Measurements from ENCODE around the gene MTOR. TPM values are rescaled to one million over a fixed set of nuclear protein-coding genes. Genes with fewer than 3 reads are reported as not detected.

MTOR gene
- polyA plus RNA-seq, 1 of the 3 experiments (the other 2 are of a cell fraction), result 20.9 TPM

DNA sequence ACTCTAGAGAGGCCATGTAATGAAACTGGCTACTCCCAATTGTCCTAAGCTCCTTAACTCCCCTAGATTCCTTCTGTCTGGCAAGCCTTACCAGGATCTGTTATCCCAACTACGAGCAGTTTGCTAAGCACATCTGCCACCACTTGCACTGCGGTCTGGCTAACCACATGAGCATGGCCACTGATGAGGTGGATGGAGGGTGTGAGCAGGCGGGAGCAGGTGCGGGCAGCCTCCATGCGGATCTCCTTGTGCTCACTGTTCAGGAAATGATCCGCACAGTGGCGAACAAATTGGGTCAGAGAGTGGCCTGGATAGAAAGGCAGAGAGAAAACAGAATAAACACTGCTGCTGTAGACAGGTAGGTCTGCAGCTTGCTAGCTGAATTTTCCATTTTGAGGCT lies 24.0 kb downstream of the MTOR start:
- Histone ChIP-seq H3K4me3 (ENCODE audit: low read depth in 2 of 2, low read length in 1 of 2) (no peak overlapping the region), H3K9me3 (no peaks in the 10 kb centered on the region), H3K79me2 (ENCODE audit: insufficient read depth) (no peaks in the 10 kb centered on the region), H3K4me1 (ENCODE audit: control insufficient read depth in 1 of 2, insufficient read depth in 2 of 2, low read depth in 1 of 2, low read length in 1 of 2) (no peaks in the 10 kb centered on the region), H3K27ac (ENCODE audit: low read depth in 2 of 2, low read length in 1 of 2) (no peak overlapping the region), H3K36me3 (replicated peaks in 1 of 2; ENCODE audit: control insufficient read depth in 1 of 2, insufficient read depth in 2 of 2, low read length in 1 of 2) (peaks cover 45 to 60% of the 10 kb centered on the region in 2 experiments), H4K20me1 (ENCODE audit: insufficient read depth) (no peaks in the 10 kb centered on the region), H3K9me2 (no peaks in the 10 kb centered on the region), H3K4me2 (no peak overlapping the region), H3F3A (replicated peaks; ENCODE audit: insufficient read depth) (no peaks in the 10 kb centered on the region), H3K27me3 (ENCODE audit: insufficient read depth) (no peaks in the 10 kb centered on the region), H3K9ac (no peak overlapping the region), H2AFZ (ENCODE audit: low read depth) (no peak overlapping the region)
- POLR2A ChIA-PET, result no interaction called here
- TF ChIP-seq RXRA (IDR thresholded peaks at IDR 0.05; ENCODE audit: borderline replicate concordance, low read depth), result no peak
- TF ChIP-seq JUND (IDR thresholded peaks at IDR 0.05), result no peak
- no peak for TF ChIP-seq NFIC (IDR thresholded peaks at IDR 0.05; ENCODE audit: borderline replicate concordance)
- no peak for TF ChIP-seq GATA2 (CRISPR knock-in tag; IDR thresholded peaks at IDR 0.05)
- TF ChIP-seq ELF1 (IDR thresholded peaks at IDR 0.05), result no peak
- no peak for TF ChIP-seq FOXM1 (IDR thresholded peaks at IDR 0.05; ENCODE audit: low read depth)
- TF ChIP-seq CHD2 (IDR thresholded peaks at IDR 0.05; ENCODE audit: low read length, partially characterized antibody), result no peak
- CTCF ChIA-PET, result interaction anchor here (1.2 to 9.4 kb wide), 3 partner anchors 104 to 412 kb away, joined by 3 to 153 read pairs (median 4); no protein-coding TSS in a partner anchor
- no peak for DNase-seq
- WGBS (ENCODE audit: low lambda C conversion rate), result 94% methylated on average over 7 of the region's 7 CpGs

DNA sequence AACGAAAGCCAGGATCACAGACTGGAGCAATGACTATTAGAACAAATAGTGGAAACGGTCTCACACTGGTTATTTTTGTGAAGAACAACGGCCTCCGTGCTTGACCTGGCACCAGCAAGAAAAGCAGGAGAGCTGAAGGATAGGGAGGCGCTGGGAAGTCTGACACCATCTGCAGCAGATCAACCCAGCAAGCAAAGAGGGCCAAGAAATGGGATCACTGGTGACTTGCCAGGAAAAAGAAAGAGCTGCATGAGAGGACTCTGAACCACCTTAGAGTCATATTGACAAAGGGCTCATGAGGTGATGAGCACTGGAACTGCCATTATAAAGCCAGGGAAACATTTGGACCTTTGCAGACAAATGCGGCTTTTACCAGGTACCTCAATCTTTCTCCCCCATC lies 25.0 kb downstream of the MTOR start:
- no peak overlapping the region for H3K4me2 ChIP-seq
- H3K79me2 ChIP-seq (ENCODE audit: insufficient read depth), result no peaks in the 10 kb centered on the region
- POLR2A ChIA-PET, result no interaction called here
- DNase-seq, result no peak
- no peaks in the 10 kb centered on the region for H3K27me3 ChIP-seq (ENCODE audit: insufficient read depth)
- no peak overlapping the region for H3K4me3 ChIP-seq (ENCODE audit: low read depth in 2 of 2, low read length in 1 of 2)
- H4K20me1 ChIP-seq (ENCODE audit: insufficient read depth), result no peaks in the 10 kb centered on the region
- no peak overlapping the region for H3K9ac ChIP-seq
- no peaks in the 10 kb centered on the region for H3K9me3 ChIP-seq
- H3K27ac ChIP-seq (ENCODE audit: low read depth in 2 of 2, low read length in 1 of 2), result no peak overlapping the region
- 96% methylated on average over 6 of the region's 6 CpGs for WGBS (ENCODE audit: low lambda C conversion rate)
- H3K9me2 ChIP-seq, result no peaks in the 10 kb centered on the region
- no peaks in the 10 kb centered on the region for H3F3A ChIP-seq (replicated peaks; ENCODE audit: insufficient read depth)
- no peak overlapping the region for H2AFZ ChIP-seq (ENCODE audit: low read depth)
- H3K36me3 ChIP-seq (replicated peaks in 1 of 2; ENCODE audit: control insufficient read depth in 1 of 2, insufficient read depth in 2 of 2, low read length in 1 of 2), result peaks cover 42 to 59% of the 10 kb centered on the region in 2 experiments
- TF ChIP-seq EZH2phosphoT487 (IDR thresholded peaks at IDR 0.05; ENCODE audit: borderline replicate concordance, low read depth), result no peak
- no peak for TF ChIP-seq POLR2AphosphoS5 (IDR thresholded peaks at IDR 0.05; ENCODE audit: low read depth, low read length)
- no peak for TF ChIP-seq SIN3A (IDR thresholded peaks at IDR 0.05; ENCODE audit: borderline replicate concordance, low read depth, low read length)
- TF ChIP-seq RAD21 (IDR thresholded peaks at IDR 0.05; ENCODE audit: low read length), result no peak
- TF ChIP-seq JUND (IDR thresholded peaks at IDR 0.05), result no peak
- TF ChIP-seq GABPA (IDR thresholded peaks at IDR 0.05; ENCODE audit: low read depth), result no peak
- no peaks in the 10 kb centered on the region for H3K4me1 ChIP-seq (ENCODE audit: control insufficient read depth in 1 of 2, insufficient read depth in 2 of 2, low read depth in 1 of 2, low read length in 1 of 2)
- CTCF ChIA-PET, result interaction anchor here (0.6 to 9.4 kb wide), 4 partner anchors 200 to 761 kb away, joined by 3 to 153 read pairs (median 4); no protein-coding TSS in a partner anchor

GRCh38 chr1:11233208-11233607 lies 29.1 kb downstream of the MTOR start:
- H3K27ac ChIP-seq (ENCODE audit: low read depth in 2 of 2, low read length in 1 of 2), result no peak overlapping the region
- H3K4me1 ChIP-seq (ENCODE audit: control insufficient read depth in 1 of 2, insufficient read depth in 2 of 2, low read depth in 1 of 2, low read length in 1 of 2), result no peaks in the 10 kb centered on the region
- no peak overlapping the region for H3K4me3 ChIP-seq (ENCODE audit: low read depth in 2 of 2, low read length in 1 of 2)
- 96% methylated on average over 2 of the region's 2 CpGs for WGBS (ENCODE audit: low lambda C conversion rate)
- no peak overlapping the region for H3K9ac ChIP-seq
- H3K9me3 ChIP-seq, result no peaks in the 10 kb centered on the region
- TF ChIP-seq SIN3A (IDR thresholded peaks at IDR 0.05; ENCODE audit: borderline replicate concordance, low read depth, low read length), result no peak
- TF ChIP-seq FOSL2 (IDR thresholded peaks at IDR 0.05; ENCODE audit: borderline replicate concordance, low read depth), result no peak
- DNase-seq, result no peak
- H3K27me3 ChIP-seq (ENCODE audit: insufficient read depth), result no peaks in the 10 kb centered on the region
- no peak overlapping the region for H2AFZ ChIP-seq (ENCODE audit: low read depth)
- H3K36me3 ChIP-seq (replicated peaks in 1 of 2; ENCODE audit: control insufficient read depth in 1 of 2, insufficient read depth in 2 of 2, low read length in 1 of 2), result peaks cover 58 to 73% of the 10 kb centered on the region in 2 experiments
- no peaks in the 10 kb centered on the region for H4K20me1 ChIP-seq (ENCODE audit: insufficient read depth)
- no peak overlapping the region for H3K4me2 ChIP-seq
- POLR2A ChIA-PET, result no interaction called here
- H3K79me2 ChIP-seq (ENCODE audit: insufficient read depth), result no peaks in the 10 kb centered on the region
- CTCF ChIA-PET, result interaction anchor here (1.0 to 2.5 kb wide), 4 partner anchors 9 to 412 kb away, joined by 3 to 7 read pairs (median 6); no protein-coding TSS in a partner anchor
- no peaks in the 10 kb centered on the region for H3F3A ChIP-seq (replicated peaks; ENCODE audit: insufficient read depth)
- no peaks in the 10 kb centered on the region for H3K9me2 ChIP-seq
